ENCODE data around the gene SEC23IP. TPM values are rescaled to one million over a fixed set of nuclear protein-coding genes. Genes with fewer than 3 reads are reported as not detected.
"Not testable (repeated sequence)": the region's sequence is repeated elsewhere in the genome, so short reads cannot be mapped to it uniquely, and the experiment has no call there.

The SEC23IP gene
- total and polyA plus RNA-seq, 8 donors: 5.5 to 32.8 (median 18.5) TPM

DNA sequence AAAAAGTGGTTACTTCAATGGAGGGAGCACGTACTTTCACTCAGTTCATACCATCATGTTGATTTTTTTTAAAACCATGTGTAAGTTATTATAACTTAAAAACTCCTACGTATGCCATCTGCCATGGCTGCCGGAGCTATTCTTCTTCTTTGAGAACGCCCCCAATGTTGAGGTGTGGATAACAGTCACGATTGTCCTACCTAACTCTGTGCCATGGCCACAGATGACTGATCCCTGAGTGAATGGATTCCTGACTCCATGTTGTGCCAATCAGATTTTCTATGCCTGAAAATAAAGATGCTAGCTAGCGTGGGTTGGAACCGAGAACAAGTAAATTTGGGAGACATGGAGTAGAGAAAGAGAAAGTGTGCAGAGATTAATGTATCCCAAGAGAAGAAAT is 25.2 kb upstream of the SEC23IP start:
- 86 to 88% methylated on average over 7 of the region's 7 CpGs for WGBS, 2 donors
- Histone ChIP-seq H3K4me3 (no peak overlapping the region), H3K4me1 (peaks cover 0 to 17% (median 8%) of the 10 kb centered on the region in 3 donors), H3K9me3 (no peaks in the 10 kb centered on the region), H3K36me3 (no peaks in the 10 kb centered on the region), H3K27me3 (no peaks in the 10 kb centered on the region), H3K27ac (no peak overlapping the region)
- FAIRE-seq (no peak), DNase-seq (no peak), ATAC-seq (no peak)
- intact Hi-C loops (cut with DNase I): loop anchor here in 1 of 3 donors (10.0 kb wide), 1 partner anchor 193 kb away; no protein-coding TSS in a partner anchor
- TF ChIP-seq, protein P1, sequence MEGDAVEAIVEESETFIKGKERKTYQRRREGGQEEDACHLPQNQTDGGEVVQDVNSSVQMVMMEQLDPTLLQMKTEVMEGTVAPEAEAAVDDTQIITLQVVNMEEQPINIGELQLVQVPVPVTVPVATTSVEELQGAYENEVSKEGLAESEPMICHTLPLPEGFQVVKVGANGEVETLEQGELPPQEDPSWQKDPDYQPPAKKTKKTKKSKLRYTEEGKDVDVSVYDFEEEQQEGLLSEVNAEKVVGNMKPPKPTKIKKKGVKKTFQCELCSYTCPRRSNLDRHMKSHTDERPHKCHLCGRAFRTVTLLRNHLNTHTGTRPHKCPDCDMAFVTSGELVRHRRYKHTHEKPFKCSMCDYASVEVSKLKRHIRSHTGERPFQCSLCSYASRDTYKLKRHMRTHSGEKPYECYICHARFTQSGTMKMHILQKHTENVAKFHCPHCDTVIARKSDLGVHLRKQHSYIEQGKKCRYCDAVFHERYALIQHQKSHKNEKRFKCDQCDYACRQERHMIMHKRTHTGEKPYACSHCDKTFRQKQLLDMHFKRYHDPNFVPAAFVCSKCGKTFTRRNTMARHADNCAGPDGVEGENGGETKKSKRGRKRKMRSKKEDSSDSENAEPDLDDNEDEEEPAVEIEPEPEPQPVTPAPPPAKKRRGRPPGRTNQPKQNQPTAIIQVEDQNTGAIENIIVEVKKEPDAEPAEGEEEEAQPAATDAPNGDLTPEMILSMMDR (IDR thresholded peaks at IDR 0.05): no peak

DNA sequence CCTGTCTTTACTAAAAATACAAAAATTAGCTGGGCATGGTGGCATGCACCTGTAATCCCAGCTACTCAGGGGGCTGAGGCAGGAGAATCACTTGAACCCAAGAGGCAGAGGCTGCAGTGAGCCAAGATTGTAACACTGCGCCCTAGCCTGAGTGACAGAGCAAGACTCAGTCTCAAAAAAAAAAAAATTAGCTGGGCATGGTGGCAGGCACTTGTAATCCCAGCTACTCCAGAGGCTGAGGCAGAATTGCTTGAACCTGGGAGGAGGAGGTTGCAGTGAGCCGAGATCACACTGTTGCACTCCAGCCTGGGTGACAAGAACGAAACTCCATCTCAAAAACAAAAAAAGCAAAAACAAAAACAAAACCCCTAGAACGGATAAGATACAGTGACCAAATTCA is 23.1 kb upstream of the SEC23IP start:
- 84 to 92% methylated on average over 4 of the region's 4 CpGs for WGBS, 2 donors
- FAIRE-seq, H3K27ac ChIP-seq, H3K36me3 ChIP-seq, DNase-seq, H3K27me3 ChIP-seq, H3K4me3 ChIP-seq, H3K9me3 ChIP-seq, ATAC-seq: not testable (repeated sequence)
- peaks cover 0 to 23% (median 8%) of the 10 kb centered on the region in 3 donors for H3K4me1 ChIP-seq
- intact Hi-C loops (cut with DNase I): loop anchor here in 1 of 3 donors (10.0 kb wide), 1 partner anchor 195 kb away; no protein-coding TSS in a partner anchor

DNA sequence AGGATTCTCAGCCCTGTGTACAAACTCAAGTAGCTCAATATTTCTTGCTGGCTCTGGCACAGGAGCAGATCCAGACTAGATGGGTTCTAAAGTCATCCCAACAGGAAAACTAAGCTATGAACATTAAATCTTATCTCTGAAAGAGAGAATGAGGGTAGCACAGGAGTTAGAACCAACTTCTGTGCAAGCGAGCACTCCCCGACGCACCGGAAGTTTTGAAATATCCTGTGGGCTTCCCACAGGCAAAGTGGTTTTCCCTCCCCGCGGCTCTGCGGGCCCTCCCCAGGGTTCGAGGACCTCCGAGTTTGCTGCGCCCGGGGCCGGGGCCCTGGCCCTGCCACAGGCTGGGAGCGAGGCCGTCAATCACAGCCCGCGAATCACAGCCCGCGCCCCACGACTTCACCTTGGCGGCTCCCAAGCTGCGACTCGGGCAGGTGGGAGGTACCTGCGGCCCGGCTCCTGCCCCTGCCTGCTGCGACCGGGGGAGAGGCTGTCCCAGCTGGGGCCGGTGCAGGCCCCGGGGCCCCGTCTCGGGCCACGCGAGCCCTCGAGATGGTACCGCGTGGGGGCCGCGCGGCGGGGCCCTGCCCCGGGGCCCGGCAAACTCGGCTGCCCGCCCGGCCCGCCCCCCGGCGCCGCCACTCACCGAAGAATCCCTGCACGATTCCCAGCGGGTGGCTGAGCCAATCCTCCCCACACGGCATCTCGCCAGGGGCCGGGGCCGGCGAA is 20.5 kb upstream of the SEC23IP start:
- 0 to 1% methylated on average over 34 to 56 of the region's 56 CpGs for WGBS, 2 donors
- ATAC-seq (peak; percentile 56 to 70 (median 68)), DNase-seq (peak; percentile 68 to 90 (median 76)), FAIRE-seq (no peak)
- Histone ChIP-seq H3K4me1 (peaks cover 0 to 23% (median 8%) of the 10 kb centered on the region in 3 donors), H3K27me3 (no peaks in the 10 kb centered on the region), H3K4me3 (peak overlapping the region; percentile 65 to 94 (median 75)), H3K36me3 (no peaks in the 10 kb centered on the region), H3K9me3 (no peaks in the 10 kb centered on the region), H3K27ac (peak overlapping the region; percentile 58 to 87 (median 79))
- TF ChIP-seq, protein P1 (IDR thresholded peaks at IDR 0.05): no peak
- intact Hi-C loops (cut with DNase I): no loop called here

DNA sequence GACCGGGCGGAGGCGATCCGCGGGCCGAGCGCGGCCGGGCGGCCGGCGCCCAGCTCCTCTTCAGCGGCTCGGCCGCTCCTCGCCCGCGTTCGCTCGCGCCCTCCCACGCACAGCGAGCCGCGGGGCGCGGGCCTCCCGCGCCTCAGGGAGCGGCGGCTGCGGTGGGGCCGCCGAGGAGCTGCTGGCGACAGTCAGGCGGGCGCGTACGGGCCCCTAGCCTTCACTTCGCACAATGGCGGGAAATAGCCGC is 20.0 kb upstream of the SEC23IP start, which contains the start of gene MCMBP:
TSS of gene MCMBP (minus strand) at position 234 of the 250 bp plus-strand sequence. CDS start 259 bp downstream, outside the sequence.
- Histone ChIP-seq H3K27me3 (no peaks in the 10 kb centered on the region), H3K9me3 (no peaks in the 10 kb centered on the region), H3K4me3 (peak within 1 kb of the TSS; percentile 65 to 94 (median 75)), H3K36me3 (no peaks in the 10 kb centered on the region), H3K4me1 (peaks cover 0 to 23% (median 8%) of the 10 kb centered on the region in 3 donors), H3K27ac (peak within 1 kb of the TSS; percentile 58 to 87 (median 79))
- DNase-seq: no peak
- WGBS, 2 donors: 1 to 3% methylated on average over 8 to 42 of the region's 42 CpGs
- TF ChIP-seq, protein P1 (IDR thresholded peaks at IDR 0.05): no peak
- FAIRE-seq: no peak
- intact Hi-C loops (cut with DNase I): no loop called here
- ATAC-seq: peak in 2 of 4 donors; percentile 8 to 39

DNA sequence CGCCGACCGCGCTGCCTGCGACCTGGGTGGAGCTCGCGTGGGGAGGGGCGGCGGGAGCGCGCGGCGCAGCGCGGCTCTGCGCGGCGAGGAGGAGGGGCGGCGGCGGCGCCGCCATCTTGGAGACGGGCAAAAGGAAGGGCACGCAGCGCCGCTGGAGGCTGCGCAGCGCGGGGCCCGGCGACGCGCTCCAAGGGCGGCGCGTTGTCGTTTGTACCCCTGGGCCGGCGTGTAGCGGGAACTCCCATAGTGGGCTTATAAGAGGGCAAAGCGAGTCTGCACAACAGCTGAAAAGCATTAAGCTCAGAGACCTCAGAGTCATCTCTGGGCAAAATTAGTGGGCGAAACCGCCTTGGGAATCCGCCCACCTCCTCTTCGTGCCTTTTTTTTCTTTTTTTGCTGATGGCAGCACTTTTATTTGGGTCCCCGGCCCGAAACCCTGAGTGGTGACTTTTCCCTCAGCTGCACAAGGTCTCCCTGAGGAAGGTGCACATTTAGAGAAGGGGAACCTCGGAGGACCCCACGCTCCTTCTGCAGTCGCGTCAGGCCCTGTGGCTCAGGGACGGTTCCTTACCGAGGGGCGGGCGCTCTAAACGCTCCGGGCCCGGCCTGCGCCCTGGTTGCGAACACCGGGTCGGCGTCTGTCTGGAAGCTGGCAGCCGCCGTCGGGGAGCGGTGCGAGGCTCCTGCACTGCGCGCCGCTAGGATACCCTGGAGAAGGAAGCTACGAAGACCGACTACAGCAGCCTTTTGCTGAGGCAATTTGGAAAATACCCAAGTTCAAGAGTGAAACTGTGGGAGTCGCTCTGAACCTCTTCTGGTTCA is 19.5 kb upstream of the SEC23IP start:
- Histone ChIP-seq H3K4me3 (peak overlapping the region; percentile 65 to 94 (median 75)), H3K36me3 (no peaks in the 10 kb centered on the region), H3K27me3 (no peaks in the 10 kb centered on the region), H3K9me3 (no peaks in the 10 kb centered on the region), H3K4me1 (peaks cover 0 to 23% (median 8%) of the 10 kb centered on the region in 3 donors), H3K27ac (peak overlapping the region; percentile 58 to 87 (median 79))
- TF ChIP-seq, protein P1 (IDR thresholded peaks at IDR 0.05): no peak
- FAIRE-seq: no peak
- intact Hi-C loops (cut with DNase I): no loop called here
- peak; percentile 86 to 94 (median 88) for DNase-seq
- ATAC-seq: peak; percentile 94 to 98 (median 96)
- 0% methylated on average over 71 to 75 of the region's 75 CpGs for WGBS, 2 donors
